Measurements from ENCODE around the gene RBM39. TPM values are rescaled to one million over a fixed set of nuclear protein-coding genes. Genes with fewer than 3 reads are reported as not detected.
A peak's percentile ranks its signal among the peaks of the same experiment; 100 is the strongest.

Gene RBM39
- total and polyA plus RNA-seq, 2 of the 13 experiments (the other 11 are each of a cell fraction or from before 2014, with no cell fraction given) = 788 to 920 TPM

GRCh38 chr20:35697696-35698297 lies 44.3 kb downstream of the RBM39 start:
- FAIRE-seq (peak; percentile 26), ATAC-seq (peak; percentile 15), DNase-seq (ENCODE audit: low spot score) (peak; percentile 58)
- peaks cover 5 to 18% of the 10 kb centered on the region in 2 experiments; a peak in 4 of 5 replicates for H3K36me3 ChIP-seq (replicated peaks in 1 of 2; ENCODE audit: control insufficient read depth in 1 of 2, insufficient read depth in 2 of 2, low read length in 2 of 2)
- peaks cover 38% of the 10 kb centered on the region for H3K79me2 ChIP-seq (ENCODE audit: insufficient read depth, low read length)
- intact Hi-C loops (cut with micrococcal nuclease; ENCODE audit: unreplicated experiment) (loop anchor here (1.0 to 10.0 kb wide), 5 partner anchors 33 to 233 kb away; partner anchors contain the start of genes CPNE1, RBM12 and RBM39), in situ Hi-C loops (cut with HindIII; ENCODE audit: extremely low pct_ligation_motif_present, low pct_unique_long_range_greater_than_20kb) (no loop called here)
- H2AFZ ChIP-seq (ENCODE audit: low read length) = peak overlapping the region; percentile 74
- H4K20me1 ChIP-seq (ENCODE audit: insufficient read depth, low read length) = peaks cover 7% of the 10 kb centered on the region; the same call in 1 of the 2 replicates
- 17% methylated on average over 9 of the region's 9 CpGs for WGBS (ENCODE audit: low lambda C conversion rate)
- POLR2A ChIA-PET = interaction anchor here (0.9 to 23.6 kb wide), 10 partner anchors 28 to 257 kb away, joined by 3 to 319 read pairs (median 8); partner anchors contain the start of genes CPNE1, ERGIC3, PHF20 and RBM12
- H3K27ac ChIP-seq (ENCODE audit: extremely low read length, insufficient read depth, low read length) = peak overlapping the region; percentile 88
- BruUV-seq (replicated peaks) = no TSS peak
- H3K4me1 ChIP-seq (ENCODE audit: insufficient read depth, low read length) = peaks cover 54% of the 10 kb centered on the region
- no peaks in the 10 kb centered on the region for H3K9me3 ChIP-seq (ENCODE audit: low read length)
- H3K4me2 ChIP-seq (ENCODE audit: low read depth, low read length) = peak overlapping the region; percentile 82
- H3K9ac ChIP-seq (ENCODE audit: insufficient read depth, low read depth, low read length) = peak overlapping the region; percentile 97
- H3K27me3 ChIP-seq (ENCODE audit: control insufficient read depth in 1 of 2, insufficient read depth in 2 of 2, low read length in 2 of 2) = no peaks in the 10 kb centered on the region; a peak in 1 of 5 replicates
- CTCF ChIA-PET (ENCODE audit: low intra/inter-chr PET ratio, low total read pairs) = no interaction called here
- H3K4me3 ChIP-seq (replicated peaks in 1 of 3; ENCODE audit: insufficient read depth in 1 of 3, low read depth in 2 of 3, low read length in 3 of 3) = peak overlapping the region; percentile 90 to 98 (median 96)
- no peak for TF ChIP-seq ZC3H4 (CRISPR knock-in tag; IDR thresholded peaks at IDR 0.05; ENCODE audit: borderline replicate concordance)
- TF ChIP-seq ZNF205 (CRISPR knock-in tag; IDR thresholded peaks at IDR 0.05) = no peak
- TF ChIP-seq PHF5A (CRISPR knock-in tag; IDR thresholded peaks at IDR 0.05; ENCODE audit: low read depth, unreplicated experiment) = peak; percentile 27
- TF ChIP-seq ZNF329 (CRISPR knock-in tag; IDR thresholded peaks at IDR 0.05; ENCODE audit: low read depth) = no peak
- TF ChIP-seq CREM (IDR thresholded peaks at IDR 0.05) = no peak
- no peak for TF ChIP-seq CREM (CRISPR knock-in tag; IDR thresholded peaks at IDR 0.05)
- TF ChIP-seq MAFG (CRISPR knock-in tag; IDR thresholded peaks at IDR 0.05) = no peak
- no peak for TF ChIP-seq HNF1B (CRISPR knock-in tag; IDR thresholded peaks at IDR 0.05)
- TF ChIP-seq SIN3B (IDR thresholded peaks at IDR 0.05; ENCODE audit: low read length) = peak; percentile 12; the same call in 1 of the 2 replicates
- TF ChIP-seq GABPB1 (CRISPR knock-in tag; IDR thresholded peaks at IDR 0.05) = no peak
- no peak; the same call in 1 of the 2 replicates for TF ChIP-seq DNMT3B (CRISPR knock-in tag; conservative IDR thresholded peaks at IDR 0.05)
- TF ChIP-seq TRIM22 (IDR thresholded peaks at IDR 0.05) = no peak
- TF ChIP-seq GPBP1L1 (CRISPR knock-in tag; IDR thresholded peaks at IDR 0.05) = no peak
- TF ChIP-seq DMAP1 (CRISPR knock-in tag; IDR thresholded peaks at IDR 0.05) = peak; percentile 9; the same call in 1 of the 2 replicates
- no peak for TF ChIP-seq ZNF644 (CRISPR knock-in tag; IDR thresholded peaks at IDR 0.05; ENCODE audit: low read depth)
- no peak for TF ChIP-seq ADNP (CRISPR knock-in tag; IDR thresholded peaks at IDR 0.05)
- peak; percentile 76; the same call in 1 of the 2 replicates for TF ChIP-seq PHF21A (CRISPR knock-in tag; IDR thresholded peaks at IDR 0.05)
- TF ChIP-seq PHF20 (CRISPR knock-in tag; IDR thresholded peaks at IDR 0.05) = peak; percentile 45; the same call in 1 of the 2 replicates
- TF ChIP-seq ZSCAN21 (CRISPR knock-in tag; IDR thresholded peaks at IDR 0.05; ENCODE audit: borderline replicate concordance) = no peak
- no peak for TF ChIP-seq ZGPAT (CRISPR knock-in tag; IDR thresholded peaks at IDR 0.05)
